ENCODE measurements around the gene CLDN20.

DNA sequence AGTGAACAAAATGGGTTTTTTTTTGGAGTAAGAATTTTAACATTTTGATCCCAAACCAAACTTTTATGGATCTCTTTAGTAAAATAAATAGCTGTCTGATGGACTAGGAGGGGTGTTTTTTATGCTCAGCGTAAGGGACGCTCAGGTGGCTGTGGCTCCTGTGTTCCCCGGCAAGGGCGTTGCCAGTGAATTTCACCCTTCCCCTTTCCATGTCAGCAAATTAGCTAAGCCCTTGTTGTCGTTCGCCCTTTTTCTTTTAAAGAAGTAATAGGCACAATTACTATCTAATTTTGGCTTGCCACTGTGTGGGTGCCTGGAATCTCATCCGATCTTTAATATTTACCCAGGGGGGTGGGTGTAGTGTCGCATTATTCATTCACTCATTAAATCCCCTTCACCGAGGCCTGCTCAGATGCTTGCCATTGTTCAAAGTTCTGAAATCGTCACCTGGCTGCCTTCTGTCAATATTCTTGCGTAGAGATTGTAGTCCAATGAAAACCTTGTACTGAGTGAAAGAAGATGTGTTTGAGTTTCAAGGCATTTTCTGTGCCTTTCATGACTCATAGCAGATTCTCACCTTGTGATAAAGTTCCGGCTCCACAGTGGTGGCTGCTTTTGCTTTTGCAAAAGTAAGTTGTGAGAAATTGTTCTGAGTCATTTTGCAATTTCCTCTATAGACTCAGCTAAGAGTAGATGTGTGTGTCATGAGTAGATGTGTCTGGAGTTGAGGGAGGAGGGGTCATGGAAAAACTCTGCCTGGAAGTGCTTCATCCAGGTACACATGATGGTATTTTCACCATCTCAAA is 40.0 kb upstream of the CLDN20 start:
- TF ChIP-seq, protein P1, sequence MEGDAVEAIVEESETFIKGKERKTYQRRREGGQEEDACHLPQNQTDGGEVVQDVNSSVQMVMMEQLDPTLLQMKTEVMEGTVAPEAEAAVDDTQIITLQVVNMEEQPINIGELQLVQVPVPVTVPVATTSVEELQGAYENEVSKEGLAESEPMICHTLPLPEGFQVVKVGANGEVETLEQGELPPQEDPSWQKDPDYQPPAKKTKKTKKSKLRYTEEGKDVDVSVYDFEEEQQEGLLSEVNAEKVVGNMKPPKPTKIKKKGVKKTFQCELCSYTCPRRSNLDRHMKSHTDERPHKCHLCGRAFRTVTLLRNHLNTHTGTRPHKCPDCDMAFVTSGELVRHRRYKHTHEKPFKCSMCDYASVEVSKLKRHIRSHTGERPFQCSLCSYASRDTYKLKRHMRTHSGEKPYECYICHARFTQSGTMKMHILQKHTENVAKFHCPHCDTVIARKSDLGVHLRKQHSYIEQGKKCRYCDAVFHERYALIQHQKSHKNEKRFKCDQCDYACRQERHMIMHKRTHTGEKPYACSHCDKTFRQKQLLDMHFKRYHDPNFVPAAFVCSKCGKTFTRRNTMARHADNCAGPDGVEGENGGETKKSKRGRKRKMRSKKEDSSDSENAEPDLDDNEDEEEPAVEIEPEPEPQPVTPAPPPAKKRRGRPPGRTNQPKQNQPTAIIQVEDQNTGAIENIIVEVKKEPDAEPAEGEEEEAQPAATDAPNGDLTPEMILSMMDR (IDR thresholded peaks at IDR 0.05; ENCODE audit: low read depth, low read length, poor library complexity, severe bottlenecking): no peak
- no peak for TF ChIP-seq EZH2phosphoT487 (IDR thresholded peaks at IDR 0.05; ENCODE audit: borderline replicate concordance, low read length)

Measured in DOHH2 (cell line).